HepG2 (cell line): Measurements from ENCODE around the gene BCAT1. TPM values are rescaled to one million over a fixed set of nuclear protein-coding genes. Genes with fewer than 3 reads are reported as not detected.

Source experiments
- ATAC-seq: fragments of 200-7000 bp; cut with Tn5 transposase; 3 replicates; pipeline ENCODE4 v1.9.1; 2020; ENCODE audit warnings: mild to moderate bottlenecking, moderate library complexity
- BruUV-seq: library from RNA; stranded (reverse); fragments of 400-500 nt; replicated peaks from 2 replicates; lab custom pipeline; 2021; lab: Mats Ljungman, UMichigan
- CTCF ChIA-PET: fragments of 300-600 bp; formaldehyde crosslinking; extraction: SDS; loops from one replicate; lab custom pipeline; 2021; ENCODE audit warnings: low total read pairs, inconsistent platforms, low intra/inter-chr PET ratio; lab: Yijun Ruan, JAX
- POLR2A ChIA-PET: fragments of 350-600 bp; sonication (Branson Sonifier 250); formaldehyde crosslinking; loops from one replicate; lab custom pipeline; 2020; ENCODE audit warnings: antibody characterized with exemption, inconsistent platforms; lab: Yijun Ruan, JAX
- DNase-seq: peaks from one replicate; pipeline ENCODE4 v3.0.0-alpha.2; 2015; ENCODE audit warnings: low spot score
- FAIRE-seq: peaks from 3 replicates; lab custom pipeline; 2011; peaks lifted over from hg19 to GRCh38; lab: Jason Lieb, UNC
- H2AFZ ChIP-seq: one replicate; pipeline ENCODE4 v1.6.1; 2011; ENCODE audit warnings: low read length, inconsistent platforms
- H3K27ac ChIP-seq: fragments of 300-600 bp; 3 replicates; pipeline ENCODE4 v1.8.0; 2011; ENCODE audit warnings: mixed run types, mild to moderate bottlenecking, mixed read lengths, low read length, inconsistent platforms; ENCODE audit not compliant: insufficient read depth; ENCODE audit errors: extremely low read length
- H3K27me3 ChIP-seq, 2 experiments: fragments of 200-600 bp in 1 of 2; 2 replicates in 1 of 2; 3 replicates in 1 of 2; pipeline versions ENCODE4 v1.6.0 to v1.8.0; 2011; ENCODE audit warnings: low read length in 2 of 2, mild to moderate bottlenecking in 2 of 2, moderate library complexity in 2 of 2, inconsistent platforms in 1 of 2; ENCODE audit not compliant: insufficient read depth in 2 of 2, control insufficient read depth in 1 of 2
- H3K36me3 ChIP-seq, 2 experiments: fragments of 200-600 bp in 1 of 2; replicated peaks in 1 of 2; 2 replicates in 1 of 2; 3 replicates in 1 of 2; pipeline versions ENCODE4 v1.5.1 to v1.8.0; 2011; ENCODE audit warnings: low read length in 2 of 2, inconsistent platforms in 1 of 2; ENCODE audit not compliant: insufficient read depth in 2 of 2, control insufficient read depth in 1 of 2
- H3K4me1 ChIP-seq: 2 replicates; pipeline ENCODE4 v1.5.1; 2012; ENCODE audit warnings: low read length, inconsistent platforms; ENCODE audit not compliant: insufficient read depth
- H3K4me2 ChIP-seq: 2 replicates; pipeline ENCODE4 v1.6.0; 2011; ENCODE audit warnings: low read depth, low read length, inconsistent platforms
- H3K4me3 ChIP-seq, 3 experiments: fragments of 200-600 bp in 1 of 3; sonication (generic), shearing (Covaris generic) in 1 of 3; replicated peaks in 1 of 3; 2 replicates each; pipeline ENCODE4 v1.5.1; 2011 to 2016; ENCODE audit warnings: low read length in 3 of 3, inconsistent platforms in 2 of 3, low read depth in 2 of 3, mild to moderate bottlenecking in 2 of 3, control low read depth in 1 of 3, mixed read lengths in 1 of 3; ENCODE audit not compliant: insufficient read depth in 1 of 3
- H3K79me2 ChIP-seq: one replicate; pipeline ENCODE4 v1.6.1; 2011; ENCODE audit warnings: low read length, inconsistent platforms; ENCODE audit not compliant: insufficient read depth
- H3K9ac ChIP-seq: 2 replicates; pipeline ENCODE4 v1.6.0; 2011; ENCODE audit warnings: mild to moderate bottlenecking, low read depth, low read length, inconsistent platforms; ENCODE audit not compliant: insufficient read depth
- H3K9me3 ChIP-seq: 2 replicates; pipeline ENCODE4 v1.5.1; 2012; ENCODE audit warnings: mild to moderate bottlenecking, low read length
- H4K20me1 ChIP-seq: 2 replicates; pipeline ENCODE4 v1.6.0; 2011; ENCODE audit warnings: inconsistent platforms, mild to moderate bottlenecking, low read length, moderate library complexity; ENCODE audit not compliant: insufficient read depth
- ADNP ChIP-seq: sonication (generic); formaldehyde crosslinking; IDR thresholded peaks from 2 replicates; pipeline ENCODE4 v1.4.0; 2020; ENCODE audit warnings: missing genetic modification reagents
- CEBPB ChIP-seq: IDR thresholded peaks from 2 replicates; pipeline ENCODE4 v1.6.1; 2011; ENCODE audit warnings: low read depth, low read length, improper control_type of control experiment, borderline replicate concordance
- CEBPG ChIP-seq: IDR thresholded peaks from 2 replicates; pipeline ENCODE4 v1.6.1; 2016
- GTF3A ChIP-seq: sonication (generic); formaldehyde crosslinking; conservative IDR thresholded peaks from 2 replicates; pipeline ENCODE4 v1.4.0; 2020; ENCODE audit warnings: mild to moderate bottlenecking, missing genetic modification reagents
- HNF4A ChIP-seq: sonication (generic); formaldehyde crosslinking; IDR thresholded peaks from 2 replicates; pipeline ENCODE4 v1.4.0; 2020; ENCODE audit warnings: missing genetic modification reagents
- HNRNPLL ChIP-seq: fragments of 200-400 bp; formaldehyde crosslinking; IDR thresholded peaks from 2 replicates; pipeline ENCODE4 v1.6.1; 2017; ENCODE audit warnings: mild to moderate bottlenecking, low read depth, low read length; ENCODE audit not compliant: poor library complexity, severe bottlenecking
- JDP2 ChIP-seq: sonication (generic); formaldehyde crosslinking; IDR thresholded peaks from 2 replicates; pipeline ENCODE4 v1.8.1; 2022; ENCODE audit warnings: missing genetic modification reagents, borderline replicate concordance
- NRL ChIP-seq: sonication (generic); formaldehyde crosslinking; IDR thresholded peaks from 2 replicates; pipeline ENCODE4 v1.5.0; 2020; ENCODE audit warnings: missing genetic modification reagents, mild to moderate bottlenecking, moderate library complexity, borderline replicate concordance
- POLR2AphosphoS2 ChIP-seq: IDR thresholded peaks from 2 replicates; pipeline ENCODE4 v1.6.1; 2011; ENCODE audit warnings: low read depth, low read length, improper control_type of control experiment
- SIN3B ChIP-seq: fragments of 150-350 bp; IDR thresholded peaks from 2 replicates; pipeline ENCODE4 v1.6.1; 2014; ENCODE audit warnings: low read length
- ZFX ChIP-seq: sonication (generic); formaldehyde crosslinking; IDR thresholded peaks from 2 replicates; pipeline ENCODE4 v1.4.0; 2020; ENCODE audit warnings: mild to moderate bottlenecking, low read depth, missing genetic modification reagents, moderate library complexity
- ZNF121 ChIP-seq: sonication (generic); formaldehyde crosslinking; IDR thresholded peaks from 2 replicates; pipeline ENCODE4 v1.5.0; 2020; ENCODE audit warnings: mild to moderate bottlenecking, missing genetic modification reagents
- ZNF879 ChIP-seq: sonication (generic); formaldehyde crosslinking; IDR thresholded peaks from 2 replicates; pipeline ENCODE4 v1.8.1; 2023; ENCODE audit warnings: missing genetic modification reagents
- WGBS: methylation state at CpG from one replicate; pipeline ENCODE4 v1.1.6; 2017; ENCODE audit warnings: low lambda C conversion rate; 5-methylcytosine and 5-hydroxymethylcytosine counted together
- in situ Hi-C: cut with HindIII; loops from 2 replicates; pipeline ENCODE4 v1.10.0; 2017; ENCODE audit warnings: low pct_unique_long_range_greater_than_20kb; ENCODE audit not compliant: extremely low pct_ligation_motif_present
- intact Hi-C: fragments of 100-400 bp; cut with micrococcal nuclease; formaldehyde crosslinking; loops from one replicate; pipeline ENCODE4 v1.10.0; 2022; ENCODE audit not compliant: unreplicated experiment
- polyA plus RNA-seq, 8 experiments: library from polyadenylated mRNA; depleted of rRNA in 3 of 8; stranded (reverse) in 7 of 8; unstranded in 1 of 8; fragments of >200 nt; fragmentation: Illumina TruSeq in 4 of 8; extraction: Trizol in 4 of 8; gene quantifications; 2 replicates each; pipeline versions ENCODE4 v1.2.1 to v1.2.3, GENCODE V29; 2011 to 2016; ENCODE audit warnings: low read depth in 4 of 8, missing spikeins in 1 of 8, mixed read lengths in 1 of 8; ENCODE audit not compliant: insufficient read depth in 1 of 8
- total RNA-seq, 5 experiments: library from RNA; depleted of rRNA; stranded (reverse); fragments of >200 nt; fragmentation: Illumina TruSeq; extraction: Trizol; gene quantifications; 2 replicates each; pipeline ENCODE4 v1.2.3, GENCODE V29; 2016; ENCODE audit warnings: low read depth in 1 of 5
- TF ChIP-seq, protein P1 (sequence below), 2 experiments: sonication (generic) in 1 of 2; formaldehyde crosslinking in 1 of 2; IDR thresholded peaks; 2 replicates each; pipeline versions ENCODE4 v1.4.0 to v1.6.1; 2016 to 2020; ENCODE audit warnings: borderline replicate concordance in 1 of 2, low read depth in 1 of 2, mild to moderate bottlenecking in 1 of 2, missing genetic modification reagents in 1 of 2

BCAT1 gene
- total and polyA plus RNA-seq, 2 of the 13 experiments (the other 11 are each of a cell fraction or from before 2014, with no cell fraction given), result 8.0 to 75.5 TPM

- Histone ChIP-seq H2AFZ (no peak overlapping the region), H3K4me2 (no peak overlapping the region)
- POLR2A ChIA-PET, result no interaction called here
Measured at GRCh38 chr12:24921251-24922038, 27.5 kb downstream of the BCAT1 start.

DNA sequence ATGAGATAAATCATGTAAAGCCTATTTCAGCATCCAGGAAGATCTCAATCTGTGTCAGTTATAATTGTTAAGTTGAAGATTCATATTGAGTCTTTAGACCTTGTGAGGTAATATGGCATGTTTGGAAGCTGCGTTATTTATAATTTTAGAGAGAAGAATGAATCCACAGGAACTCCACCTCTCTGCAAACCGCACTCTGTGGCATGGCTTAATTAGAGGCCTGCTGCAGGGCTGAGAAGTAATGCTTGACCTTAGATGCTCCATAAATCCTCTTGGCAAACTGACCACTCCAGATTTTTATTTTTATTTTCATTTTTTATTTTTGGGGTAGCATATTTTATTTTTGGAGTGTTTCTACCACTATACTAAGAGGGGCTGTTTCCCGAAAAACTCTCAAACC lies 28.8 kb downstream of the BCAT1 start:
- H3K36me3 ChIP-seq, result peaks cover 0 to 3% of the 10 kb centered on the region in 2 experiments; a peak in 1 of 5 replicates
- no peak overlapping the region for H3K4me3 ChIP-seq
- H3K9ac ChIP-seq, result no peak overlapping the region
- no peak overlapping the region for H2AFZ ChIP-seq
- no peaks in the 10 kb centered on the region for H3K9me3 ChIP-seq
- no peak overlapping the region for H3K4me2 ChIP-seq
- no peak for FAIRE-seq
- H3K27ac ChIP-seq, result no peak overlapping the region
- intact Hi-C loops, result no loop called here
- ChIA-PET CTCF (no interaction called here), POLR2A (no interaction called here)
- peaks cover 15% of the 10 kb centered on the region for H3K79me2 ChIP-seq
- H3K27me3 ChIP-seq, result no peaks in the 10 kb centered on the region
- no peak for DNase-seq
- in situ Hi-C loops, result no loop called here
- H3K4me1 ChIP-seq, result peaks cover 15% of the 10 kb centered on the region
- no TSS peak for BruUV-seq
- no peaks in the 10 kb centered on the region for H4K20me1 ChIP-seq
- ATAC-seq, result no peak
- WGBS, result 96% methylated on average over 3 of the region's 3 CpGs
- TF ChIP-seq NRL (CRISPR knock-in tag), result no peak
- no peak for TF ChIP-seq ADNP
- no peak for TF ChIP-seq HNF4A (CRISPR knock-in tag)
- TF ChIP-seq ZNF121 (CRISPR knock-in tag), result no peak
- no peak for TF ChIP-seq ZNF879 (CRISPR knock-in tag)
- TF ChIP-seq SIN3B, result no peak
- TF ChIP-seq, protein P1, sequence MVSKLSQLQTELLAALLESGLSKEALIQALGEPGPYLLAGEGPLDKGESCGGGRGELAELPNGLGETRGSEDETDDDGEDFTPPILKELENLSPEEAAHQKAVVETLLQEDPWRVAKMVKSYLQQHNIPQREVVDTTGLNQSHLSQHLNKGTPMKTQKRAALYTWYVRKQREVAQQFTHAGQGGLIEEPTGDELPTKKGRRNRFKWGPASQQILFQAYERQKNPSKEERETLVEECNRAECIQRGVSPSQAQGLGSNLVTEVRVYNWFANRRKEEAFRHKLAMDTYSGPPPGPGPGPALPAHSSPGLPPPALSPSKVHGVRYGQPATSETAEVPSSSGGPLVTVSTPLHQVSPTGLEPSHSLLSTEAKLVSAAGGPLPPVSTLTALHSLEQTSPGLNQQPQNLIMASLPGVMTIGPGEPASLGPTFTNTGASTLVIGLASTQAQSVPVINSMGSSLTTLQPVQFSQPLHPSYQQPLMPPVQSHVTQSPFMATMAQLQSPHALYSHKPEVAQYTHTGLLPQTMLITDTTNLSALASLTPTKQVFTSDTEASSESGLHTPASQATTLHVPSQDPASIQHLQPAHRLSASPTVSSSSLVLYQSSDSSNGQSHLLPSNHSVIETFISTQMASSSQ (IDR thresholded peaks at IDR 0.05; ENCODE audit: low read depth), result no peak
- TF ChIP-seq, protein P1 (CRISPR knock-in tag; IDR thresholded peaks at IDR 0.05; ENCODE audit: borderline replicate concordance), result no peak
- no peak for TF ChIP-seq ZFX (CRISPR knock-in tag)
- TF ChIP-seq JDP2, result no peak

More at GRCh38 chr12:24921251-24922038, 27.5 kb downstream of the BCAT1 start:
- CTCF ChIA-PET, result no interaction called here
- 94% methylated on average over 3 of the region's 3 CpGs for WGBS
- Histone ChIP-seq H3K27ac (no peak overlapping the region), H3K79me2 (peaks cover 15% of the 10 kb centered on the region), H3K9me3 (no peaks in the 10 kb centered on the region), H3K27me3 (no peaks in the 10 kb centered on the region), H3K36me3 (peaks cover 0 to 3% of the 10 kb centered on the region in 2 experiments; a peak in 1 of 5 replicates), H3K4me3 (no peak overlapping the region), H4K20me1 (no peaks in the 10 kb centered on the region), H3K9ac (no peak overlapping the region), H3K4me1 (peaks cover 15% of the 10 kb centered on the region)
- TF ChIP-seq CEBPB, result peak; percentile 71
- no peak for TF ChIP-seq POLR2AphosphoS2
- 0 out of 2 replicates have a peak, but pooled peaks have one; percentile 7 for TF ChIP-seq CEBPG (CRISPR knock-in tag)
- TF ChIP-seq HNRNPLL, result no peak
- no peak for TF ChIP-seq GTF3A (CRISPR knock-in tag)
- in situ Hi-C loops, result no loop called here
- intact Hi-C loops, result no loop called here
- DNase-seq (peak; percentile 22), ATAC-seq (no peak), FAIRE-seq (no peak)
- no TSS peak for BruUV-seq
